ENCODE data around the gene JARID2.

Gene JARID2

GRCh38 chr6:15257357-15258132 lies 11.7 kb downstream of the JARID2 start:
- Histone ChIP-seq H3K4me1 (ENCODE audit: insufficient read depth, low read length, severe bottlenecking) (no peaks in the 10 kb centered on the region), H2AFZ (ENCODE audit: low read length) (no peak overlapping the region), H3K36me3 (ENCODE audit: insufficient read depth, low read length) (no peaks in the 10 kb centered on the region), H3K79me2 (ENCODE audit: insufficient read depth, low read length) (no peaks in the 10 kb centered on the region), H3K4me2 (ENCODE audit: low read length) (no peak overlapping the region), H3K9me2 (ENCODE audit: low read depth, low read length) (no peaks in the 10 kb centered on the region), H3K9ac (ENCODE audit: low read length) (no peak overlapping the region), H3K27ac (ENCODE audit: low read depth, low read length, poor library complexity, severe bottlenecking) (no peak overlapping the region), H3K4me3 (ENCODE audit: low read depth, low read length, poor library complexity, severe bottlenecking) (no peak overlapping the region), H3K27me3 (ENCODE audit: insufficient read depth, low read length) (peaks cover 5% of the 10 kb centered on the region; the same call in 1 of the 2 replicates), H4K20me1 (ENCODE audit: insufficient read depth, low read length) (0 out of 2 replicates have a peak, but pooled peaks cover 7% of the 10 kb centered on the region), H3K9me3 (ENCODE audit: low read length) (no peaks in the 10 kb centered on the region), H3F3A (ENCODE audit: insufficient read depth, low read length) (no peaks in the 10 kb centered on the region)
- no peak for TF ChIP-seq EZH2 (IDR thresholded peaks at IDR 0.05; ENCODE audit: borderline replicate concordance, low read length)
- TF ChIP-seq CTCF (IDR thresholded peaks at IDR 0.05; ENCODE audit: low read length): no peak

GRCh38 chr6:15259766-15260098 lies 13.9 kb downstream of the JARID2 start:
- Histone ChIP-seq H3K36me3 (ENCODE audit: insufficient read depth, low read length) (no peaks in the 10 kb centered on the region), H3K27ac (ENCODE audit: low read depth, low read length, poor library complexity, severe bottlenecking) (no peak overlapping the region), H2AFZ (ENCODE audit: low read length) (no peak overlapping the region), H3K4me2 (ENCODE audit: low read length) (no peak overlapping the region), H3K9me2 (ENCODE audit: low read depth, low read length) (no peaks in the 10 kb centered on the region), H3K79me2 (ENCODE audit: insufficient read depth, low read length) (no peaks in the 10 kb centered on the region), H3F3A (ENCODE audit: insufficient read depth, low read length) (no peaks in the 10 kb centered on the region), H3K27me3 (ENCODE audit: insufficient read depth, low read length) (no peaks in the 10 kb centered on the region), H3K4me3 (ENCODE audit: low read depth, low read length, poor library complexity, severe bottlenecking) (no peak overlapping the region), H3K9ac (ENCODE audit: low read length) (no peak overlapping the region), H4K20me1 (ENCODE audit: insufficient read depth, low read length) (0 out of 2 replicates have a peak, but pooled peaks cover 5% of the 10 kb centered on the region), H3K9me3 (ENCODE audit: low read length) (no peaks in the 10 kb centered on the region), H3K4me1 (ENCODE audit: insufficient read depth, low read length, severe bottlenecking) (no peaks in the 10 kb centered on the region)
- TF ChIP-seq CTCF (IDR thresholded peaks at IDR 0.05; ENCODE audit: low read length) (no peak), EZH2 (IDR thresholded peaks at IDR 0.05; ENCODE audit: borderline replicate concordance, low read length) (no peak)

- Histone ChIP-seq H3K27ac (ENCODE audit: low read depth, low read length, poor library complexity, severe bottlenecking) (no peak overlapping the region), H3K9me3 (ENCODE audit: low read length) (no peaks in the 10 kb centered on the region), H3K4me3 (ENCODE audit: low read depth, low read length, poor library complexity, severe bottlenecking) (no peak overlapping the region), H3K27me3 (ENCODE audit: insufficient read depth, low read length) (no peaks in the 10 kb centered on the region), H3K79me2 (ENCODE audit: insufficient read depth, low read length) (no peaks in the 10 kb centered on the region), H3K4me1 (ENCODE audit: insufficient read depth, low read length, severe bottlenecking) (no peaks in the 10 kb centered on the region), H3K4me2 (ENCODE audit: low read length) (no peak overlapping the region), H3F3A (ENCODE audit: insufficient read depth, low read length) (no peaks in the 10 kb centered on the region), H4K20me1 (ENCODE audit: insufficient read depth, low read length) (0 out of 2 replicates have a peak, but pooled peaks cover 5% of the 10 kb centered on the region), H3K36me3 (ENCODE audit: insufficient read depth, low read length) (no peaks in the 10 kb centered on the region), H3K9me2 (ENCODE audit: low read depth, low read length) (no peaks in the 10 kb centered on the region), H2AFZ (ENCODE audit: low read length) (no peak overlapping the region), H3K9ac (ENCODE audit: low read length) (no peak overlapping the region)
- TF ChIP-seq EZH2 (IDR thresholded peaks at IDR 0.05; ENCODE audit: borderline replicate concordance, low read length): no peak
- TF ChIP-seq CTCF (IDR thresholded peaks at IDR 0.05; ENCODE audit: low read length): no peak
Measured at GRCh38 chr6:15260099-15260821, 14.4 kb downstream of the JARID2 start.

All from OCI-LY1 (cell line).